ENCODE measurements around the gene FOXN3.

The FOXN3 gene

DNA sequence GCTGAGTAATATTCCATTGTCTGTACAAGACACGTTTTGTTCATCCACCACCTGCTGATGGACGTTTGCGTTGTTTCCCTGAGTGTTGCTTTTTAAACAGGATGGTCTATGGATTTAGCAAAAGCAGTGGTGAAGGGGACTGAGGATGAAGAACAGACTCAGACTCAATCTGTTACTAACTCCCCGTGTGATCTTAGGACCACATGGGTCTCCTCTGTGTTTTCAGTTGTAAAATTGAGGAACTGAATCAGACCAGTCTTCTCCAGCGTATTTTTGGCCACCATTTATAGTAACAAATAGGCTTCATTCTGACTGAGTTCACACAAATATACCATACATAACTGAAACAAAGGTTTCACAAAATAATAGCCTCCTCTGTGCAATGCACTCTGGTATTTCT, 85.6 kb downstream of the FOXN3 start:
- DNase-seq (ENCODE audit: low read depth in 2 of 2): no peak

DNA sequence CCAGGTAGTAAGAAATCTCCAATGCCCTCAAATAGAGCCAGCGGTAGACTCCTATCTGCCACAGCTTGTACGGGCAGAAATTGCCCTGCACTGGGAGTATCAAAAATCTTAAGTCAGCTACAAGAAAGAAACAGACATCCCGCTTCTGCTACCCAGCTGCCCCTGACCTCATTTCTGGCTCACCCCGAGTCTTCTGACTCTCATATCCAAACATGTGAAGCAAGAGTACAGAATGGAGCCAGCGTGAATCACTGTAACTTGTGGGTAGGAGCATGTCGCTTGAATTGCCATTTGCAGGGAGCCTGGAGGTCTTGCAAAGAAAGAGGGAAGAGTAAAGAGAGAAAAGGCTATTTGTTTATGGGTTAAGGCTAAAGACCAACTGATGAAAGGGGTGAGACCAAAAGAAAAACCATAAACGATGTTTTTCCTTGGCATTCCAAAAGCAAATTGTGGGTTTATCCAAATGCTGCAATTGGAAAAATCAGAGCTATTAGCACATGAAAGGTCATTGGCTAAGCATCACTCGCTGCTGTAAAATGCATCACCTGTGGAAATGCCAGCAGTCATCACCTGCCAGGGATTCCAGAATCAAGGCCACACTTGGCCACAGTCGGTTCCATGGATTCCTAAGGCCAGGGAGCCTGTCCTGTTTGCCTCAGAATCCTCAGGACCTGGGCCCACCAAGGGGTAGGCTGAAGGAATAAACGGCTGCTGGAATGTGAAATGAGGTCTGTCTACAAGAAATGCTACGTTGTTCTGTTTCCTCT, 86.6 kb downstream of the FOXN3 start:
- no peak for DNase-seq (ENCODE audit: low read depth in 2 of 2)

- DNase-seq (ENCODE audit: low read depth in 2 of 2): no peak
Measured at GRCh38 chr14:89327771-89328212, 89.2 kb downstream of the FOXN3 start.

DNA sequence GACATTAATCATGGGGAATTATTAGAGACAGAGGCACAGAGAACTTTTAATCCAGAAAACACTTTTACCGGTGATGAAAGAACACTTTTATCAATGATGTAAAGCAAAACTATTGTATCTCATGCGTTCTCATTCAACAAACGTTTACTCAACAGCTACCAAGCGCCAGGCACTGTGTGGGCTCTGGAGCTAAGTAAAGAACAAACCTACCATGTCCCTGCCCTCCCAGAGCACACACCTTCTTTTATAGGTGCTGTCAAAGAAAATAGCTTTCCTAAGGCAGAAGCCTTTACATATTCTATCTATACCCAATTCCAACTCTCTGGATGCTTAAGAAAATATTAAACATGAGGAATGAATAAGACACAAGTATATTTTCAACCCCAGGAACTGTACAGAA, 91.1 kb downstream of the FOXN3 start:
- no peak for DNase-seq (ENCODE audit: low read depth in 2 of 2)

DNA sequence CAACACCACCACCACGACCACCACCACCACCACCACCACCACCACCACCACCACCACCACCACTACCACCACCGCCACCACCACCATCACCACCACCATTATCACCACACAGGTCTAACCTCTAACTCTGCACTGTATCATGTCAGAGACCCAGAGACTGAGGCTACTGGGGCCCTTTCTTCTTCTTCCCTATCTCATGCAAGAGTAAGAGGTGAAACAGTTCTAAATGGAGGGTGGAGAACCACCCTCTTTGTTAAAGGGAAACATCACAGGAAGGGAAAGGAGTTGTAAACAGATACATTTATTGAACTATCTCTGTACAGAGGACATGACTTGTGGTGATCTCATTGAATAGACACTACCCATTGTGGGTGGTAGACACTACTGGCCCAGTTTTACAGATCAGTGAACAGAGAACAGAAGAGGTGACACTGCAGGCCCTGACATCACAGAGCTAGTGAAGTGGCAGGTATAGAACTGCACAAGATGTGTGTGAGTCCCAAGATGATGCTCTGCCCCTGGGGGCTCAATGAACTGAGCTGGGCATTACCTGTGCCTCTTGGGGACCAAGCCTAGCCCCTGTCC, 91.6 kb downstream of the FOXN3 start:
- DNase-seq (ENCODE audit: low read depth in 2 of 2): no peak

GRCh38 chr14:89324501-89325298, 92.3 kb downstream of the FOXN3 start:
- no peak for DNase-seq (ENCODE audit: low read depth in 2 of 2)

- DNase-seq (ENCODE audit: low read depth in 2 of 2): no peak
Measured at GRCh38 chr14:89320381-89321000, 96.5 kb downstream of the FOXN3 start.

DNA sequence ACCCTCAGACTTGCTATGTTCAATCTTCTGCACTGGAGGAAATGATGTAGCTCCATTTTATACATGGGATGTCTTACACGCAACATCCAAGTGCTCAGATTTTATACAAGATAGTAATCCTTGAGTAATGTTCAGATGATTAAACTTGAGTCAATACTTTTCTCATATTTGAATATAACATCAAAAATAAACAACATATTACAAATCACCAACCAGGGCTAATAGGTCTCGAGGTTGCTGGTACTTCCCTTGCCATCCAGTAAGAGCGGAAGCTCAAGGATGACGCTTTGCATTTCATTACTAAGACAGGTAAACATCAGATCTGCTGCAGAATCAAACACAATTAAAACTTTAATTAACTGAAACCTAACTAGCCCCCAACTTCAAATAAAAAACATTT, 97.3 kb downstream of the FOXN3 start:
- DNase-seq (ENCODE audit: low read depth in 2 of 2): no peak

GRCh38 chr14:89317051-89317691, 99.9 kb downstream of the FOXN3 start:
- DNase-seq (ENCODE audit: low read depth in 2 of 2): no peak

- no peak for DNase-seq (ENCODE audit: low read depth in 2 of 2)
Measured at GRCh38 chr14:89315493-89316470, 101.3 kb downstream of the FOXN3 start.

GRCh38 chr14:89314274-89314673, 102.8 kb downstream of the FOXN3 start:
- no peak for DNase-seq (ENCODE audit: low read depth in 2 of 2)

DNA sequence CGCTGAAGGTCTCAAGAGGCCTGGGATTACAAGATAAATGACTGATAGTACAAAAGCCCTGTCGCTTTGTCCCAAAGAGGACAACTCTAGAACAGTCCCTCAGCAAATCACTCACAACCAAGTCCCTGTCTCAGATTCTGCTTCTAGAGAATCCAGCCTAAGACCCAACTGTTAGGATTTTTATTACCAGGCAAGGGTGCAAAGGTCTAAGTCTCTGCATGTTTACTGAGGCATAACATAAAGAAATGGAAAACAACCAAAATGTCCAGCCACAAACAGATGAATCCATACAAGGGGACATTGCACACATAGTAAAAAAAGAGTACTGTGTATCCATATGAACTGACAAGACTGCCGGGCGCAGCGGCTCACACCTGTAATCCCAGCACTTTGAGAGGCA, 104.1 kb downstream of the FOXN3 start:
- DNase-seq (ENCODE audit: low read depth in 2 of 2): no peak

DNA sequence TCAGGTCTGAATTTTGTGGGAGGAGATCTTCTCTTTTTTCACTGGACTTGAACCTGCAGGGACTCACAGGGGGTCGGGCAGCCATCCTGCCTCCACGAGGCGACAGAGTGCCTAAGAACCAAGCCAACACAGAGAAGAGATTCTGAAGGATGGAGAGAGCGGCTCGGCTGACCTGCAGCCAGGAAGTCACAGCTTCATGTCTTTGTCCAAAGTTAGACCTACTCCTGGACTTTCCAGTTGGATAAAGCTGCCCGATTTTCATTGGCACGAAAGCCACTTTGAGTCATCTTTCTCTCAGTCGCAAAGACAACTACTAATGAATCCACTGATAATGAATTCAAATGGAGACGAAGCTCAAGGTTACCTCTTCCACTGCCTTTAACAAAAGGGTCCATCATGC, 106.8 kb downstream of the FOXN3 start:
- no peak for DNase-seq (ENCODE audit: low read depth in 2 of 2)

GRCh38 chr14:89309670-89310177, 107.3 kb downstream of the FOXN3 start:
- no peak for DNase-seq (ENCODE audit: low read depth in 2 of 2)

- no peak for DNase-seq (ENCODE audit: low read depth in 2 of 2)
Measured at GRCh38 chr14:89308232-89308959, 108.6 kb downstream of the FOXN3 start.

DNA sequence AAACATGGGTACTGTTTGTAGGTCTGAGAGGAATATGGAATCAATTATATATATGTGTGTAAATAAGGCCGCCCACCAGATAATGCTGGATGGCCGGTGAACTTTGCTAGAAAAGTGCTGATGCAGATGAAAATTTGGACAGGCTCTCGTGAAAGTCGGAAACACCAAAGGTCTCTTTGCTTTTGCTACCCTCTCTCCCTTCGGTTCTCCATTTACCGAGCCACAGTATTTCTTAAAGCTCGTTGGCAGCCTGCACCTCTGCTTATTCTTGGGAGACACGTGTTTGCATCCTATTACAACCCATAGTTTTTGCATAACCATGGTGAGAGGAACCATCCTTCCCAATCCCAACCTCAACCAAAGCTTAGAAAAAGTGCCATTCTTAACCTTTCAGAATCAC, 109.6 kb downstream of the FOXN3 start:
- DNase-seq (ENCODE audit: low read depth in 2 of 2): no peak

DNA sequence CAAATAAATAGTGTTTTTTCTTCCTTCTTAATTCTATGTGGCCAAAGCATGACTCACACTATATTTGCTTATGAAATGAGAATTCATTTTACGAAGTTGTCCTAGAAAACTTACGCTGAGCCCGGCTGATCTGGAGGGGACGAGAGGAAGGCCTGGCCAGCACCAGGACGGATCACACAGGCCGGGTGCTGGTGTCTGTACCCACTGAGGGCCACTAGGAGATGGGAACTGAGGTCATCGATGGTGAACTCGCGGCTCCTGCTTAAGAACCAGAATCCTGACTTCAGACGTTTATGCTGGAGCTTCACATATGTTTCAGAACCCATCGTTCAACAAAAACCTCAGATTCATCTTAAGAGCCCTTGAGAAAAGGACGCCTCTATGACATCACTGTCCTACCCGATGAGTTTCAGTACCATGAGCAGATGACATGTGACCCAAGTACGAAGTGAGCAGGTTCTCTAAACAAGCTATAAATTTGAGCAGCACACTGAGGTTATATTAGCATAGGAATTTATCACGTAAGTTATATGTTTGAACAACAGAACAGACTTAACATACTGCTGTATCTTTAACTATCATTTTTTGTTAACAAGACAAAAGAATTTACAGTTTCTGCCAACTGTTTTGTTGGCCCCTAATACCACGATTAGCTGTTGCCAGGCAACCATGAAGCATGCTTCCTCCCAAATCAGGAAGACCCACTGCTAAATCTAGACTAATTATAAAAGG, 111.9 kb downstream of the FOXN3 start:
- no peak for DNase-seq (ENCODE audit: low read depth in 2 of 2)

- DNase-seq (ENCODE audit: low read depth in 2 of 2): no peak
Measured at GRCh38 chr14:89304561-89304960, 112.5 kb downstream of the FOXN3 start.
